ENCODE measurements around the gene AOC2. TPM values are rescaled to one million over a fixed set of nuclear protein-coding genes. Genes with fewer than 3 reads are reported as not detected.

The AOC2 gene
- total and polyA plus RNA-seq, 2 of the 13 experiments (the other 11 are each of a cell fraction or from before 2014, with no cell fraction given): 1.2 to 3.3 TPM

DNA sequence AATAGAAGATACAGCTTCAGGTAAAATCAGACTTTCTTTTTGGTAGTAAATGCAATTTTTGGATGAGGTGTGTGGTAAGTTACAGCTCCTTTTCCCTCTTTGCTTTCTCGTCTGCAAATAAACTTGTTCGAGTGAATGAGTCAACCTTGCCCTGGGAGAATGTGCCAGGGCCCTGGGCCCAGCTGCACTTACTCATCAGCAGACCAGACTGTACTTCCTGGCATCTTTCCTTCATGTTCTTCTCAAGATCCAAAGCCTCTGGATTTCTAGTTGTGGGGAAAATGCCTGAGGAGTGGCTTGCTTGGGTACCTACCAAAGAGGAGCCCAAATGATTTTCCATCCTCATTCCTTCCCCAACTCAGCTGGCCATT, 50.8 kb downstream of the AOC2 start:
- Histone ChIP-seq H3K27me3 (ENCODE audit: control insufficient read depth in 1 of 2, insufficient read depth in 2 of 2, low read length in 2 of 2) (no peaks in the 10 kb centered on the region), H3K4me2 (ENCODE audit: low read depth, low read length) (peak overlapping the region; percentile 84), H3K9me3 (ENCODE audit: low read length) (no peaks in the 10 kb centered on the region), H3K9ac (ENCODE audit: insufficient read depth, low read depth, low read length) (peak overlapping the region; percentile 64), H3K27ac (ENCODE audit: extremely low read length, insufficient read depth, low read length) (peak overlapping the region; percentile 85), H2AFZ (ENCODE audit: low read length) (no peak overlapping the region), H4K20me1 (ENCODE audit: insufficient read depth, low read length) (no peaks in the 10 kb centered on the region), H3K79me2 (ENCODE audit: insufficient read depth, low read length) (no peaks in the 10 kb centered on the region), H3K4me1 (ENCODE audit: insufficient read depth, low read length) (peaks cover 95% of the 10 kb centered on the region), H3K4me3 (replicated peaks in 1 of 3; ENCODE audit: insufficient read depth in 1 of 3, low read depth in 2 of 3, low read length in 3 of 3) (peak overlapping the region; percentile 9 to 57 (median 22); a peak in 4 of 6 replicates), H3K36me3 (replicated peaks in 1 of 2; ENCODE audit: control insufficient read depth in 1 of 2, insufficient read depth in 2 of 2, low read length in 2 of 2) (no peaks in the 10 kb centered on the region)
- POLR2A ChIA-PET: interaction anchor here (1.1 to 3.6 kb wide), 12 partner anchors 9 to 145 kb away, joined by 3 to 32 read pairs (median 9); partner anchors contain the start of gene BECN1
- FAIRE-seq: no peak
- intact Hi-C loops (cut with micrococcal nuclease; ENCODE audit: unreplicated experiment) (no loop called here), in situ Hi-C loops (cut with HindIII; ENCODE audit: extremely low pct_ligation_motif_present, low pct_unique_long_range_greater_than_20kb) (no loop called here)
- 7% methylated on average over 2 of the region's 2 CpGs for WGBS (ENCODE audit: low lambda C conversion rate)
- DNase-seq (ENCODE audit: low spot score): no peak
- CTCF ChIA-PET (ENCODE audit: low intra/inter-chr PET ratio, low total read pairs): no interaction called here
- BruUV-seq (replicated peaks): no TSS peak
- ATAC-seq: no peak
- no peak for TF ChIP-seq HNRNPK (IDR thresholded peaks at IDR 0.05; ENCODE audit: low read depth, low read length, poor library complexity, severe bottlenecking)
- TF ChIP-seq, protein P1, sequence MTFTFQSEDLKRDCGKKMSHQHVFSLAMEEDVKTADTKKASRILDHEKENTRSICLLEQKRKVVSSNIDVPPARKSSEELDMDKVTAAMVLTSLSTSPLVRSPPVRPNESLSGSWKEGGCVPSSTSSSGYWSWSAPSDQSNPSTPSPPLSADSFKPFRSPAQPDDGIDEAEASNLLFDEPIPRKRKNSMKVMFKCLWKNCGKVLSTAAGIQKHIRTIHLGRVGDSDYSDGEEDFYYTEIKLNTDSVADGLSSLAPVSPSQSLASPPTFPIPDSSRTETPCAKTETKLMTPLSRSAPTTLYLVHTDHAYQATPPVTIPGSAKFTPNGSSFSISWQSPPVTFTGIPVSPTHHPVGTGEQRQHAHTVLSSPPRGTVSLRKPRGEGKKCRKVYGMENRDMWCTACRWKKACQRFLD (CRISPR knock-in tag; IDR thresholded peaks at IDR 0.05; ENCODE audit: borderline replicate concordance): no peak
- TF ChIP-seq ELF3 (CRISPR knock-in tag; IDR thresholded peaks at IDR 0.05): 0 out of 2 replicates have a peak, but pooled peaks have one; percentile 34
- TF ChIP-seq RFXAP (CRISPR knock-in tag; IDR thresholded peaks at IDR 0.05; ENCODE audit: borderline replicate concordance): peak; percentile 8; the same call in 1 of the 2 replicates
- peak; percentile 12; the same call in 1 of the 2 replicates for TF ChIP-seq AHR (CRISPR knock-in tag; IDR thresholded peaks at IDR 0.05)
- TF ChIP-seq, protein P2, sequence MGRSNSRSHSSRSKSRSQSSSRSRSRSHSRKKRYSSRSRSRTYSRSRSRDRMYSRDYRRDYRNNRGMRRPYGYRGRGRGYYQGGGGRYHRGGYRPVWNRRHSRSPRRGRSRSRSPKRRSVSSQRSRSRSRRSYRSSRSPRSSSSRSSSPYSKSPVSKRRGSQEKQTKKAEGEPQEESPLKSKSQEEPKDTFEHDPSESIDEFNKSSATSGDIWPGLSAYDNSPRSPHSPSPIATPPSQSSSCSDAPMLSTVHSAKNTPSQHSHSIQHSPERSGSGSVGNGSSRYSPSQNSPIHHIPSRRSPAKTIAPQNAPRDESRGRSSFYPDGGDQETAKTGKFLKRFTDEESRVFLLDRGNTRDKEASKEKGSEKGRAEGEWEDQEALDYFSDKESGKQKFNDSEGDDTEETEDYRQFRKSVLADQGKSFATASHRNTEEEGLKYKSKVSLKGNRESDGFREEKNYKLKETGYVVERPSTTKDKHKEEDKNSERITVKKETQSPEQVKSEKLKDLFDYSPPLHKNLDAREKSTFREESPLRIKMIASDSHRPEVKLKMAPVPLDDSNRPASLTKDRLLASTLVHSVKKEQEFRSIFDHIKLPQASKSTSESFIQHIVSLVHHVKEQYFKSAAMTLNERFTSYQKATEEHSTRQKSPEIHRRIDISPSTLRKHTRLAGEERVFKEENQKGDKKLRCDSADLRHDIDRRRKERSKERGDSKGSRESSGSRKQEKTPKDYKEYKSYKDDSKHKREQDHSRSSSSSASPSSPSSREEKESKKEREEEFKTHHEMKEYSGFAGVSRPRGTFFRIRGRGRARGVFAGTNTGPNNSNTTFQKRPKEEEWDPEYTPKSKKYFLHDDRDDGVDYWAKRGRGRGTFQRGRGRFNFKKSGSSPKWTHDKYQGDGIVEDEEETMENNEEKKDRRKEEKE (IDR thresholded peaks at IDR 0.05): no peak
- TF ChIP-seq, protein P3, sequence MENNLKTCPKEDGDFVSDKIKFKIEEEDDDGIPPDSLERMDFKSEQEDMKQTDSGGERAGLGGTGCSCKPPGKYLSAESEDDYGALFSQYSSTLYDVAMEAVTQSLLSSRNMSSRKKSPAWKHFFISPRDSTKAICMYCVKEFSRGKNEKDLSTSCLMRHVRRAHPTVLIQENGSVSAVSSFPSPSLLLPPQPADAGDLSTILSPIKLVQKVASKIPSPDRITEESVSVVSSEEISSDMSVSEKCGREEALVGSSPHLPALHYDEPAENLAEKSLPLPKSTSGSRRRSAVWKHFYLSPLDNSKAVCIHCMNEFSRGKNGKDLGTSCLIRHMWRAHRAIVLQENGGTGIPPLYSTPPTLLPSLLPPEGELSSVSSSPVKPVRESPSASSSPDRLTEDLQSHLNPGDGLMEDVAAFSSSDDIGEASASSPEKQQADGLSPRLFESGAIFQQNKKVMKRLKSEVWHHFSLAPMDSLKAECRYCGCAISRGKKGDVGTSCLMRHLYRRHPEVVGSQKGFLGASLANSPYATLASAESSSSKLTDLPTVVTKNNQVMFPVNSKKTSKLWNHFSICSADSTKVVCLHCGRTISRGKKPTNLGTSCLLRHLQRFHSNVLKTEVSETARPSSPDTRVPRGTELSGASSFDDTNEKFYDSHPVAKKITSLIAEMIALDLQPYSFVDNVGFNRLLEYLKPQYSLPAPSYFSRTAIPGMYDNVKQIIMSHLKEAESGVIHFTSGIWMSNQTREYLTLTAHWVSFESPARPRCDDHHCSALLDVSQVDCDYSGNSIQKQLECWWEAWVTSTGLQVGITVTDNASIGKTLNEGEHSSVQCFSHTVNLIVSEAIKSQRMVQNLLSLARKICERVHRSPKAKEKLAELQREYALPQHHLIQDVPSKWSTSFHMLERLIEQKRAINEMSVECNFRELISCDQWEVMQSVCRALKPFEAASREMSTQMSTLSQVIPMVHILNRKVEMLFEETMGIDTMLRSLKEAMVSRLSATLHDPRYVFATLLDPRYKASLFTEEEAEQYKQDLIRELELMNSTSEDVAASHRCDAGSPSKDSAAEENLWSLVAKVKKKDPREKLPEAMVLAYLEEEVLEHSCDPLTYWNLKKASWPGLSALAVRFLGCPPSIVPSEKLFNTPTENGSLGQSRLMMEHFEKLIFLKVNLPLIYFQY (CRISPR knock-in tag; IDR thresholded peaks at IDR 0.05; ENCODE audit: borderline replicate concordance): 0 out of 2 replicates have a peak, but pooled peaks have one; percentile 50
- 0 out of 2 replicates have a peak, but pooled peaks have one; percentile 28 for TF ChIP-seq KDM4B (CRISPR knock-in tag; IDR thresholded peaks at IDR 0.05)
- peak; percentile 48; the same call in 1 of the 2 replicates for TF ChIP-seq GFI1 (CRISPR knock-in tag; IDR thresholded peaks at IDR 0.05; ENCODE audit: borderline replicate concordance)
- no peak for TF ChIP-seq ZNF550 (CRISPR knock-in tag; IDR thresholded peaks at IDR 0.05; ENCODE audit: borderline replicate concordance)
- TF ChIP-seq, protein P4, sequence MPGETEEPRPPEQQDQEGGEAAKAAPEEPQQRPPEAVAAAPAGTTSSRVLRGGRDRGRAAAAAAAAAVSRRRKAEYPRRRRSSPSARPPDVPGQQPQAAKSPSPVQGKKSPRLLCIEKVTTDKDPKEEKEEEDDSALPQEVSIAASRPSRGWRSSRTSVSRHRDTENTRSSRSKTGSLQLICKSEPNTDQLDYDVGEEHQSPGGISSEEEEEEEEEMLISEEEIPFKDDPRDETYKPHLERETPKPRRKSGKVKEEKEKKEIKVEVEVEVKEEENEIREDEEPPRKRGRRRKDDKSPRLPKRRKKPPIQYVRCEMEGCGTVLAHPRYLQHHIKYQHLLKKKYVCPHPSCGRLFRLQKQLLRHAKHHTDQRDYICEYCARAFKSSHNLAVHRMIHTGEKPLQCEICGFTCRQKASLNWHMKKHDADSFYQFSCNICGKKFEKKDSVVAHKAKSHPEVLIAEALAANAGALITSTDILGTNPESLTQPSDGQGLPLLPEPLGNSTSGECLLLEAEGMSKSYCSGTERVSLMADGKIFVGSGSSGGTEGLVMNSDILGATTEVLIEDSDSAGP (CRISPR knock-in tag; IDR thresholded peaks at IDR 0.05; ENCODE audit: borderline replicate concordance): no peak
- TF ChIP-seq ETV5 (CRISPR knock-in tag; IDR thresholded peaks at IDR 0.05; ENCODE audit: borderline replicate concordance): peak; percentile 14; the same call in 1 of the 2 replicates
- 0 out of 2 replicates have a peak, but pooled peaks have one; percentile 27 for TF ChIP-seq ZNF441 (CRISPR knock-in tag; IDR thresholded peaks at IDR 0.05; ENCODE audit: borderline replicate concordance)
- TF ChIP-seq HMGA1 (CRISPR knock-in tag; conservative IDR thresholded peaks at IDR 0.05): no peak

All from HepG2 (cell line).